Astrocyte of the cerebellum (primary cell): ENCODE measurements around the gene COX6B2.

ENCODE experiments used
- DNase-seq: peaks from one replicate; pipeline ENCODE4 v3.0.0-alpha.2; 2011; ENCODE audit warnings: low read depth
- H3K4me3 ChIP-seq: 2 replicates; pipeline ENCODE4 v1.5.1; 2011; ENCODE audit warnings: mild to moderate bottlenecking, low read depth, low read length, moderate library complexity
- in situ Hi-C: cut with HindIII; loops from 2 replicates; pipeline ENCODE4 v1.10.0; 2017; ENCODE audit warnings: low sequenced_read_pairs
- TF ChIP-seq, protein P1 (sequence below): IDR thresholded peaks from 2 replicates; pipeline ENCODE4 v1.5.1; 2012; ENCODE audit warnings: low read length, low read depth, moderate library complexity, mild to moderate bottlenecking; ENCODE audit errors: missing control alignments

COX6B2 gene

GRCh38 chr19:55368106-55368505 lies 13.6 kb upstream of the COX6B2 start:
- TF ChIP-seq, protein P1, sequence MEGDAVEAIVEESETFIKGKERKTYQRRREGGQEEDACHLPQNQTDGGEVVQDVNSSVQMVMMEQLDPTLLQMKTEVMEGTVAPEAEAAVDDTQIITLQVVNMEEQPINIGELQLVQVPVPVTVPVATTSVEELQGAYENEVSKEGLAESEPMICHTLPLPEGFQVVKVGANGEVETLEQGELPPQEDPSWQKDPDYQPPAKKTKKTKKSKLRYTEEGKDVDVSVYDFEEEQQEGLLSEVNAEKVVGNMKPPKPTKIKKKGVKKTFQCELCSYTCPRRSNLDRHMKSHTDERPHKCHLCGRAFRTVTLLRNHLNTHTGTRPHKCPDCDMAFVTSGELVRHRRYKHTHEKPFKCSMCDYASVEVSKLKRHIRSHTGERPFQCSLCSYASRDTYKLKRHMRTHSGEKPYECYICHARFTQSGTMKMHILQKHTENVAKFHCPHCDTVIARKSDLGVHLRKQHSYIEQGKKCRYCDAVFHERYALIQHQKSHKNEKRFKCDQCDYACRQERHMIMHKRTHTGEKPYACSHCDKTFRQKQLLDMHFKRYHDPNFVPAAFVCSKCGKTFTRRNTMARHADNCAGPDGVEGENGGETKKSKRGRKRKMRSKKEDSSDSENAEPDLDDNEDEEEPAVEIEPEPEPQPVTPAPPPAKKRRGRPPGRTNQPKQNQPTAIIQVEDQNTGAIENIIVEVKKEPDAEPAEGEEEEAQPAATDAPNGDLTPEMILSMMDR = no peak
- H3K4me3 ChIP-seq = no peak overlapping the region
- in situ Hi-C loops = no loop called here
- DNase-seq = no peak

DNA sequence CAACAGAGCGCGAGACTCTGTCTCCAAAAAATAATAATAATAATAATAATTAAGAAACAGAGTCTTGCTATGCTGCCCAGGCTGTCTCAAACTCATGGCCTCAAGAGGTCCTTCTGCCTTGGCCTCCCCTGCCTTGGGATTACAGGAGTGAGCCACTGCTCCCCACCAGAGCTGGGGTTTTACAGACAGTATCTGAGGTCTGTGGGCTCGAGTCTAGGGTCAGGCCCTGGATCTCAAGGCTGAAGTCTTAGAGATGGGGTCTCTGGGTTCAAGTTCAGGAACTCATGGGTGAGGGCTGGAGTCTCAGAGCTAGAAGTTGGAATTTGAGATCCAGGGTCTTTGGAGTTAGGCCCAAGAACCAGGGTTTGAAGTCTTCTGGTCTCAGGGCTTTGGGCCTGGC lies 12.3 kb upstream of the COX6B2 start:
- TF ChIP-seq, protein P1 = no peak
- H3K4me3 ChIP-seq = no peak overlapping the region
- DNase-seq = no peak
- in situ Hi-C loops = no loop called here

DNA sequence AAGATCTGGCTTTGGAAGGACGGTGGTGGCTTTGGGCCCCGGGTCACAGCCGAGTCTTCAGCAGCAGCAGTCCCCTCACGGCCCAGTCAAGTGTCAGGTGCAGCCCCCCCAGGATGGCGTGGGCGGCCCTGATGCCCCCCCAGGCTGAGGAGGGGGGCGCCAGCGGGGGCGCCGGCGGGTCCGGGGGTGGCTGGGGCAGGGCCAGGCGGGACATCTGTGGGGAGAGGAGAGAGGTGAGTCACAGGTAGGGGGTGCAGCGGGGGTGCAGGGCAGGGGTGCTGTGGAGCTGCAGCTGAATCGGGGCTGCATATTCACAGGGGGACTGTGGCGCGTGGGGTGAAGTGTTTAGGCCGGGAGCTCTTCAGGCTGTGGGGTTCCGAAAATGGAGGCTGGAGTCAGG lies 11.4 kb upstream of the COX6B2 start:
- no peak for DNase-seq
- no peak overlapping the region for H3K4me3 ChIP-seq
- in situ Hi-C loops = no loop called here
- TF ChIP-seq, protein P1 = no peak

- in situ Hi-C loops = no loop called here
- DNase-seq = no peak
- TF ChIP-seq, protein P1 = no peak
- H3K4me3 ChIP-seq = no peak overlapping the region
Measured at GRCh38 chr19:55365245-55365644, 10.7 kb upstream of the COX6B2 start.

GRCh38 chr19:55362990-55363716 lies 8.6 kb upstream of the COX6B2 start, which contains the start of gene GARIN5B:
GARIN5B (minus strand) TSS chr19:55363260; CDS start chr19:55363066, 194 bp downstream.
- in situ Hi-C loops = no loop called here
- TF ChIP-seq, protein P1 = no peak
- no peak within 1 kb of the TSS for H3K4me3 ChIP-seq
- no peak for DNase-seq

DNA sequence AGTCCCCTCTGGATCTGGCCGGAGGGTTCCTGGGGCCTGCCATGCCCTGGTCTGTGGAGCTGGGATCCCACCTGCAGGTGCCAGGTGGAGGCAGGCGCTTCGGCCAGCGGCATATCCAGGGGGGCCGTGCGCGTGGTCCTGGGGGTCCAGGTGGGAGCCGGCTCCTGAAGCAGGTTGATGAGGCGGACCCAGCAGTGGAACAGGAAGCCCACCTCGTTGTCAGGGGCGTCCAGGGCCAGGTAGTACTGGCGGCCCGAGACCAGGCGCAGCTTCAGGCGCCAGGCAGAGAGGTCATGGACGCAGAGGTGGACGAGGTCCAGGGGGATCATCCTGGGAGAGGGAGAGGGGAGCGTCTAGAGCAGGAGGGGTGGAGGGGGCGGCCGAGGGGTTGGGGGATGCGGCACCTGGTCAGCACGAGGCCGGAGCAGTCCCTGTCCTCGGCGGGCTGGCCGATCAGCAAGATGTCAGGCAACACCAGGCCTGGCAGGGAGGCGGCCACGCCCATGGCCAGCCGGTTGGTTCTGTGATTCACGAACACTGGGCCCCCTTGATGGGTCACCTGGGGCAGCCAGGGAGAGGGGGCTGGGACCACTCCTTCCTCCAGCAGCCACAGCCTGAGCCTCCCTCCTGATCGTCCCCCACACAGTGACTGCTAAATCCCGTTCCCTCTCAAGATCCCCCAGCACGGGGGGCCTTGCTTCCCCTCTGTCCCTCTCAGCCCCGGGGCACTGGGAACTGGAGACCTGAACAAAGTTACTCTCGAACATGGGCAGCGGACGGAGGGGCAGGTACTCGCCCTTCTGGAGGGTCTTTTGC lies 7.9 kb upstream of the COX6B2 start:
- no peak overlapping the region for H3K4me3 ChIP-seq
- TF ChIP-seq, protein P1 = no peak
- in situ Hi-C loops = no loop called here
- no peak for DNase-seq
